GM18526 (cell line): ENCODE results near the gene SSR1.

Experiments used
- POLR2A ChIP-seq: IDR thresholded peaks from 3 replicates; pipeline ENCODE4 v1.6.1; 2011; ENCODE audit not compliant: insufficient read length; ENCODE audit errors: extremely low read depth

SSR1 gene

GRCh38 chr6:7290079-7290478 lies 22.9 kb downstream of the SSR1 start:
- no peak for TF ChIP-seq POLR2A

DNA sequence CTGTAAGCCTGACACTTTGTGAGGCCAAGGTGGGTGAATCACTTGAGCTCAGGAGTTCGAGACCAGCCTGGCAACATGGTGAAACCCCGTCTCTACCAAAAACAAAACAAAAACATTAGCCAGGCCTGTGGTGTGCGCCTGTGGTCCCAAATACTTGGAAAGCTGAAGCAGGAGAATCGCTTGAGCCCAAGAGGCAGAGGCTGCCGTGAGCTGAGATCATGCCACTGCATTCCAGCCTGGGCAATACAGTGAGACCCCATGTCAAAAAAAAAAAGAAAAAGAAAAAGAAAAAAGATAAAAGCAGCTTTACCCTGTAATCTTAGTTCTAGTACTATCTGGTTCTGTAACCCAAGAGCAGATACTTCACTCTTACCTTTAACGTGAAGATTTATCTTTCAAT lies 27.6 kb downstream of the SSR1 start:
- no peak for TF ChIP-seq POLR2A

GRCh38 chr6:7283676-7284075 lies 29.3 kb downstream of the SSR1 start:
- TF ChIP-seq POLR2A = no peak

DNA sequence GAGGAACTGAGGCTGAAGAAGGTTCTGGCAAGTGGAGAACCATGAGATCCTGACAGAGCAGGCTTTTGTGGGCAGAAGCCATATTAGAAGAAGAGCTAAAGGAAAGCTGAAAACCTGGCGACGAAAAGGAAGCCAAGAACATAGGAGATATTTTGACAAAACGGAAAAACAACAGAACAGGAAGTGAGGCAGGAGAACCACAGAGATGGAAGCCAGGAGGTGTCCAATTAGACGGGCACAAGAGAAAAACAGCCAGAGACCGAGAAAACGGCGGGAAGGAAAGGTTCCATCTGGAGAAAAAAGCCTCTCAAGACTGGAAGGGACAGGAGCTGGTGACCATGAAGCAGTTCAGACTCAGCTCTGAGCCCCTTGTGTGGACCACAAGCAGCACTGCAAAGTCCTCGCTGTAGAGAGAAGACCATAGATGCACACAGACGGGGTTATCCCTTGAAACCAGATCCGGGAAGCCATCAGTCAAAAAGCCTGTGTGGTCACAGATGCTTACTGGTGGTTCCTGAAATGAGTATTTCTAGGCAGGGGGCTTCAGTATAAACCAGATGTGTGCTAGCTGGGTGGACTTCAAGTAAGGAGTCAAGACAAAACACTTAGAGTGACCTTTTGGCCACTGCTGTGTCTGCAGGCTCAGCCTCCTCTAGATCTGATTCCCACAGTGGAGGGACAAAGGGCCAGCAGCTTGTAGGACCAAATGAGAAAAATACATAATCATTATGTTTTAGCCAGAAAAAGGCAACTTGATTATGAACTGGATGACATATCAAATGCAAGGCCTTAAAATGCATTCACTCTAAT lies 30.7 kb downstream of the SSR1 start:
- no peak for TF ChIP-seq POLR2A

- no peak for TF ChIP-seq POLR2A
Observed at GRCh38 chr6:7276199-7276524, 36.8 kb downstream of the SSR1 start.

- no peak for TF ChIP-seq POLR2A
Observed at GRCh38 chr6:7273709-7274108, 39.3 kb downstream of the SSR1 start.

DNA sequence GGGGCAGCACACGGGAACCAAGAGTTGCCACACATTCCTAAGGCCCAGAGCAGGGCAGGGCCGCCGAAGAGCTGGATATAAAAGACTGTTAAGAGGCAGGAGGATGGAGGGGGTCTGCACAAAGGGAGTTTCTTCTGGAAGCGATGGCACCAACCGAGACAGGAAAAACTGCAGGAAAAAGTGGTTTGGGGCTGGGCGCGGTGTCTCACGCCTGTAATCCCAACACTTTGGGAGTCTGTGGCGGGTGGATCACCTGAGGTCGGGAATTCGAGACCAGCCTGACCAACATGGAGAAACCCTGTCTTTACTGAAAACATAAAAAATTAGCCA lies 41.8 kb downstream of the SSR1 start:
- TF ChIP-seq POLR2A = no peak

DNA sequence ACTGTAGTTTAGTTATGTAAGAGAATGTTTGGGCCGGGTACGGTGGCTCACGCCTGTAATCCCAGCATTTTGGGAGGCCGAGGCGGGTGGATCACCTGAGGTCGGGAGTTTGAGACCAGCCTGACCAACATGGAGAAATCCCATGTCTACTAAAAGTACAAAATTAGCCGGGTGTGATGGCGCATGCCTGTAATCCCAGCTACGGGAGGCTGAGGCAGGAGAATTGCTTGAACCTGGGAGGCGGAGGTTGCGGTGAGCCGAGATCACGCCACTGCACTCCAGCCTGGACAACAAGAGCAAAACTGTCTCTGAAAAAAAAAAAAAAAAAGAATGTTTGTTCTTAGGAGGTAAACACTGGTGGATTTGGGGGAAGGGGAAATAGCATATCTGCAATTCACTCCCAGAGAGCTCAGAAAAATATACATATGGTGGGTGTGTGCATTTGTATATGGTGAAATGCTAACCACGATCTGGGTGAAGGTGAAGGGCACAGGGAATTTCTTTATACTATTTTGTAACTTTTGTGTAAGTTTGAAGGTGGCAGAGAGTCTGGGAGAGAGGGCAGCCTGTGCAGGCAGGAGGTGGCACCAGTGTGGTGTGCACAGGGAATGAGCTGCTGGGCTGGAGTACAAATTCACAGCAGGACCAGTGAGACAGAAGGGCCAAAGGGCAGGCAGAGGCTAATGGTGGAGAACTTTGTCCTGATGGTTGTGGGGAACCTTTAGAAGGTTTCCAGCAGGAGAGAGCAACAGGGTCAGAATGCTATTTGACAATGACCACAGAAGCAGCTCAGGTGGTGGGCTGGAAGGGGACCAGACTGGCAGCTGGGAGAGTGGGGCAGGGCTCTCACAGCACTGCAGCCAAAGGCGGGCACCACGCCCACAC lies 42.4 kb downstream of the SSR1 start:
- no peak for TF ChIP-seq POLR2A

DNA sequence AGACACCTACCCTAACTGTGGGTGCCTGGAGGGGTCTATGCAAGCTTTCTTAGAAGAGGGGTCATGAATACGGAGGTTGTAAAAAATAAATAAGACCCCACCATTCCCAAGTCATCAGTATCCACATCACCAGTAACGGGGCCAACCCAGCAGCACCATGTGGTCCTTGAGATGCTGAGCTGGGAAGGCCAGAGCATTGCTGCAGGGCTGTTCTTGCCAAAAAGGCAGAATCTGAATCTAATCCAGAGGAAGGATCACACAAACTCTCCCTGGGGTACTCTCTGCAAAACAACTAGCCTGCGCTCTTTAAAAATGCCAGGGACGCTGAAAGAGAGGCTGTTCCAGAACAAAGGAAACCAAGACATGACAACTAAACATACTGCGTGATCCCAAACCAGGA lies 43.2 kb downstream of the SSR1 start:
- no peak for TF ChIP-seq POLR2A

DNA sequence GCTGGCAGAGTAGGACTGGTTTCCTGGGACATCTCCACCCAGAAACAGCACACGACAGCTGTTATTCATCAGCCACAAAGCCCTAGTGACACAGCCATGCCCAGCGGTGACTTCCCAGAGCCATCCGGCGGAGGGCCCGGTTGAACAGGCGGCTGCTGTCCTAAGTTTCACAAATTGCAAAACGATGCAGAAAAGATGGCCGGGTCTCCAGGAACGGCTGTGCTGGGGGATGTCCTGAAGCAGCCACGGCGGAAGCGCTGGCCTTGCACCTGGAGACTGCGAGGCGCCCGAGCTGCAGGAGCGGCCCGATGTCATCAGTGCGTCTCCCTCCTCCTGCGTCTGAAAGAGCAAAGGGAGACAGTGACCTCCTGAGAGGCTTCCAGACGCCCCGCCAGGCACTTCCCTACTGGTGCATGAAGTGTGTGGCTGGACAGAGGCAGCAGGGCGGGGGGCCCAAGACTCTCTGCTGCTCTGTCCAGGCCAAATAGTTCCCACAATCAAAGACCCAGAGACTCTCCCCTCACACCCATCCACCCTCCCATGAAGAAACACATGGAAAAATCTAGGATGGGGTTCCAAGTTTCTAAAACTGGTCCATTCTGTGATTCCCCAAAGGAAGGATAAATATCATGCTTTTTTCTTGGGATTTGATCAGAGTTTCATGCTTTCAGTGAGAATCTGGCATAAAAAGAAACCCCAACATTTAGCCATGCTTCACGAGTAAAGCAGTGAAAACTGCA lies 44.0 kb downstream of the SSR1 start:
- TF ChIP-seq POLR2A = no peak

GRCh38 chr6:7268362-7268761 lies 44.6 kb downstream of the SSR1 start:
- TF ChIP-seq POLR2A = no peak

GRCh38 chr6:7267466-7268091 lies 45.4 kb downstream of the SSR1 start:
- no peak for TF ChIP-seq POLR2A

DNA sequence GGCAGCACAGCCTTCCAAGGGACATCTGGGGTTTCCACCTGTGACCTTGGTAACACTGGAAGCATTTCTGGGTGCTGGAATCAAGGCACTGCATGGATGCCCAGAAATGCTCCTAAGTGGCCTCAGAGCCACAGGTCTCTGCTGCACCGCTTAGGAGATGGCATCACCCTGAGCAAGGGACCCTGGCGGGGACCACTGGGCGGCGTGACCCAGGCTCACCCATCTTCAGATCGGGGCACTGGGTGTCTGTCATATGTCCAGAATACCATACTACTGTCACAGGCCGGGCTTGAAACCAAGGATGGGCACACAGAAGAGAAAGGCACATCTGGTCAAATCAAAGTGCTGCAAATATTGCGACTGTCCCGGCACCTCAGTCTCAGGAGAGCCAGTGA lies 45.9 kb downstream of the SSR1 start:
- TF ChIP-seq POLR2A = no peak

DNA sequence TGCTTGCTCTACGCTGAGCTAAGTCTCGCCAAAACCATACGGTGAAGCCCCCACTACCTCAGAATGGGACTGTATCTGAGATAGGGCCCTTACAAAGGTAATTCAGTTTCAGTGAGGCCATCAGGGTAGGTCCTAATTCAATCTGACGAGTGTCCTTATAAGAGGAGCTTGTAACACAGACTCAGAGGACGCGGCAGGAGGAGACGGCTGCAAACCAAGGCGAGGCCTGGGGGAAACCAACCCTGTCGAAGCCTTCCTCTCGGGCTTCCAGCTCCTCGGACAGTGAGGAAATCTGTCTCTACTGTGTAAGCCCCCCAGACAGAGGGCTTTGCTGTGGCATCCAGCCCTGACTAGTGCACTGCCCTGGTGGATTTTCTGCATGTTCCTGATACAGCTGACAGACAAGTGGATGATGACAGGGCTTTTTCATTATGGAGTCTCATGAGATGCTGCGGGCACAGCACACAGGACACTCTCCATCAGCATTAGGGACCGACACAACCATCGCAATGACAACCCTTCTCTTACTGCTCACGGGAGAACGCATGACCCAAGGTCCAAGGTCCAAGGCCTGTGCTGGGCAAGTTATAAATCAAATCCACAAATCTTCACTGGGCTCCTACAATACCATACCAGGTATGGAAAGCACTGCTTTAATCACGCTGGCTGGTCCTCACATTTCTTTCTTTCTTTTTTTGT lies 48.2 kb downstream of the SSR1 start:
- TF ChIP-seq POLR2A = no peak

- TF ChIP-seq POLR2A = no peak
Observed at GRCh38 chr6:7264041-7264440, 49.0 kb downstream of the SSR1 start.

- no peak for TF ChIP-seq POLR2A
Observed at GRCh38 chr6:7262746-7263518, 50.1 kb downstream of the SSR1 start.
